IMR-90 (cell line): ENCODE data around the gene IL24. TPM values are rescaled to one million over a fixed set of nuclear protein-coding genes. Genes with fewer than 3 reads are reported as not detected.

Experiments
- ATAC-seq: fragments of 200-7000 bp; cut with Tn5 transposase; 2 replicates; pipeline ENCODE4 v1.9.1; 2020; ENCODE audit warnings: low read depth, mild to moderate bottlenecking, moderate library complexity
- BruUV-seq: library from RNA; stranded (reverse); fragments of 400-500 nt; replicated peaks from 2 replicates; lab custom pipeline; 2021; lab: Mats Ljungman, UMichigan
- CTCF ChIA-PET: fragments of 300-600 bp; formaldehyde crosslinking; extraction: SDS; loops from one replicate; lab custom pipeline; 2021; ENCODE audit warnings: antibody characterized with exemption; lab: Yijun Ruan, JAX
- POLR2A ChIA-PET: fragments of 300-600 bp; sonication (Branson Sonifier 250); formaldehyde crosslinking; loops from one replicate; lab custom pipeline; 2022; ENCODE audit warnings: antibody characterized with exemption; ENCODE audit not compliant: unreplicated experiment; lab: Charles Lee
- DNase-seq: peaks from one replicate; pipeline ENCODE4 v3.0.0; 2013
- H2AFZ ChIP-seq: replicated peaks from 2 replicates; pipeline ENCODE3; 2013; ENCODE audit warnings: low read length, mild to moderate bottlenecking; ENCODE audit not compliant: poor library complexity
- H2AK5ac ChIP-seq: 2 replicates; pipeline ENCODE4 v1.6.1; 2013; ENCODE audit warnings: low read depth, low read length, inconsistent platforms
- H2AK9ac ChIP-seq: replicated peaks from 2 replicates; pipeline ENCODE3; 2013; ENCODE audit warnings: mild to moderate bottlenecking, low read depth, low read length, moderate library complexity; ENCODE audit not compliant: poor library complexity
- H2BK120ac ChIP-seq: 2 replicates; pipeline ENCODE4 v1.6.1; 2013; ENCODE audit warnings: low read depth, low read length, inconsistent platforms
- H2BK15ac ChIP-seq: 3 replicates; pipeline ENCODE4 v1.6.1; 2013; ENCODE audit warnings: low read depth, low read length, inconsistent platforms
- H2BK20ac ChIP-seq: 2 replicates; pipeline ENCODE4 v1.6.1; 2013; ENCODE audit warnings: low read depth, mild to moderate bottlenecking, inconsistent platforms, low read length, moderate library complexity
- H2BK5ac ChIP-seq: 2 replicates; pipeline ENCODE4 v1.6.1; 2013; ENCODE audit warnings: mild to moderate bottlenecking, low read depth, low read length, inconsistent platforms; ENCODE audit not compliant: poor library complexity, severe bottlenecking
- H3K14ac ChIP-seq: replicated peaks from 2 replicates; pipeline ENCODE4 v1.6.1; 2013; ENCODE audit warnings: low read depth, low read length, inconsistent platforms
- H3K18ac ChIP-seq: 2 replicates; pipeline ENCODE4 v1.6.1; 2013; ENCODE audit warnings: low read depth, low read length, control low read depth
- H3K23ac ChIP-seq: 2 replicates; pipeline ENCODE4 v1.6.1; 2013; ENCODE audit warnings: low read depth, low read length, inconsistent platforms
- H3K27ac ChIP-seq: 2 replicates; pipeline ENCODE4 v1.5.1; 2013; ENCODE audit warnings: mild to moderate bottlenecking, control low read depth, low read length; ENCODE audit not compliant: insufficient read depth
- H3K27me3 ChIP-seq: 2 replicates; pipeline ENCODE4 v1.6.1; 2013; ENCODE audit warnings: low read length; ENCODE audit not compliant: control insufficient read depth, insufficient read depth
- H3K36me3 ChIP-seq: 2 replicates; pipeline ENCODE4 v1.6.1; 2013; ENCODE audit warnings: low read length, mixed read lengths; ENCODE audit not compliant: control insufficient read depth, insufficient read depth
- H3K4ac ChIP-seq: 2 replicates; pipeline ENCODE4 v1.6.1; 2013; ENCODE audit warnings: low read depth, low read length, inconsistent platforms
- H3K4me1 ChIP-seq: 2 replicates; pipeline ENCODE4 v1.6.1; 2013; ENCODE audit warnings: low read length, mixed read lengths; ENCODE audit not compliant: control insufficient read depth, insufficient read depth
- H3K4me2 ChIP-seq: 2 replicates; pipeline ENCODE4 v1.6.1; 2013; ENCODE audit warnings: low read depth, mild to moderate bottlenecking, control low read depth, low read length, moderate library complexity
- H3K4me3 ChIP-seq: 2 replicates; pipeline ENCODE4 v1.5.1; 2013; ENCODE audit warnings: low read depth, mild to moderate bottlenecking, control low read depth, low read length, moderate library complexity; ENCODE audit not compliant: insufficient read depth
- H3K56ac ChIP-seq: 2 replicates; pipeline ENCODE4 v1.6.1; 2013; ENCODE audit warnings: low read length, inconsistent platforms; ENCODE audit not compliant: insufficient read depth; ENCODE audit errors: extremely low read depth
- H3K79me1 ChIP-seq, 2 experiments: 2 replicates each; pipeline ENCODE4 v1.6.1; 2013; ENCODE audit warnings: low read length in 2 of 2, inconsistent platforms in 1 of 2, low read depth in 1 of 2
- H3K9ac ChIP-seq: 2 replicates; pipeline ENCODE4 v1.6.1; 2013; ENCODE audit warnings: low read depth, low read length, control low read depth
- H3K9me1 ChIP-seq: 2 replicates; pipeline ENCODE4 v1.6.1; 2013; ENCODE audit warnings: low read length, inconsistent platforms; ENCODE audit not compliant: insufficient read depth
- H3K9me3 ChIP-seq: 2 replicates; pipeline ENCODE4 v1.6.1; 2013; ENCODE audit warnings: low read length; ENCODE audit not compliant: control insufficient read depth, insufficient read depth
- H4K20me1 ChIP-seq: 2 replicates; pipeline ENCODE4 v1.6.1; 2013; ENCODE audit warnings: low read length, inconsistent platforms; ENCODE audit not compliant: insufficient read depth
- H4K5ac ChIP-seq: 2 replicates; pipeline ENCODE4 v1.6.1; 2013; ENCODE audit warnings: mild to moderate bottlenecking, low read depth, low read length, control low read depth
- H4K8ac ChIP-seq, 2 experiments: 2 replicates each; pipeline ENCODE4 v1.6.1; 2013; ENCODE audit warnings: low read depth in 2 of 2, low read length in 2 of 2, control low read depth in 1 of 2, inconsistent platforms in 1 of 2
- H4K91ac ChIP-seq: 2 replicates; pipeline ENCODE4 v1.6.1; 2013; ENCODE audit warnings: low read depth, low read length, inconsistent platforms; ENCODE audit not compliant: insufficient read depth
- BHLHE40 ChIP-seq: fragments of 150-350 bp; IDR thresholded peaks from 2 replicates; pipeline ENCODE4 v1.6.1; 2016; ENCODE audit warnings: mild to moderate bottlenecking, low read depth, low read length
- CEBPB ChIP-seq: IDR thresholded peaks from 2 replicates; pipeline ENCODE4 v1.6.1; 2012; ENCODE audit warnings: low read depth, low read length, improper control_type of control experiment
- CHD1 ChIP-seq: IDR thresholded peaks from 2 replicates; pipeline ENCODE4 v1.6.1; 2012; ENCODE audit warnings: low read depth, low read length, improper control_type of control experiment
- FOS ChIP-seq: fragments of 150-350 bp; IDR thresholded peaks from 2 replicates; pipeline ENCODE4 v1.6.1; 2016; ENCODE audit warnings: low read depth, low read length
- MAFK ChIP-seq: IDR thresholded peaks from 2 replicates; pipeline ENCODE4 v1.6.1; 2012; ENCODE audit warnings: low read depth, low read length, improper control_type of control experiment
- MAZ ChIP-seq: IDR thresholded peaks from 2 replicates; pipeline ENCODE4 v1.6.1; 2012; ENCODE audit warnings: low read depth, mild to moderate bottlenecking, low read length, improper control_type of control experiment, moderate library complexity, borderline replicate concordance
- MXI1 ChIP-seq: IDR thresholded peaks from 2 replicates; pipeline ENCODE4 v1.6.1; 2012; ENCODE audit warnings: low read depth, mild to moderate bottlenecking, low read length, moderate library complexity, borderline replicate concordance
- NFE2L2 ChIP-seq: fragments of 150-350 bp; IDR thresholded peaks from 2 replicates; pipeline ENCODE4 v1.6.1; 2016; ENCODE audit warnings: low read depth, mild to moderate bottlenecking, low read length
- POLR2A ChIP-seq: IDR thresholded peaks from 2 replicates; pipeline ENCODE4 v1.6.1; 2012; ENCODE audit warnings: mild to moderate bottlenecking, low read depth, low read length
- RAD21 ChIP-seq: IDR thresholded peaks from 2 replicates; pipeline ENCODE4 v1.6.1; 2012; ENCODE audit warnings: low read length, improper control_type of control experiment
- RCOR1 ChIP-seq: IDR thresholded peaks from 2 replicates; pipeline ENCODE4 v1.6.1; 2012; ENCODE audit warnings: mild to moderate bottlenecking, low read length, improper control_type of control experiment; ENCODE audit not compliant: insufficient replicate concordance
- RFX5 ChIP-seq: IDR thresholded peaks from 2 replicates; pipeline ENCODE4 v1.8.0; 2012; ENCODE audit warnings: low read depth, mild to moderate bottlenecking, low read length, moderate library complexity
- SMC3 ChIP-seq: fragments of 150-350 bp; IDR thresholded peaks from 2 replicates; pipeline ENCODE4 v1.6.1; 2016; ENCODE audit warnings: low read depth, mild to moderate bottlenecking, antibody characterized with exemption, low read length, moderate library complexity
- WGBS, 2 experiments: methylation state at CpG; one replicate each; pipeline versions ENCODE4 v1.1.5 to v1.1.7; 2013; ENCODE audit warnings: missing lambda C conversion rate in 2 of 2; ENCODE audit not compliant: insufficient read length in 1 of 2; ENCODE audit errors: extremely low coverage in 2 of 2; 5-methylcytosine and 5-hydroxymethylcytosine counted together
- dilution Hi-C: fragments of 300-500 bp; cut with HindIII; formaldehyde crosslinking; loops from one replicate; pipeline ENCODE4 v1.14.3; 2018; ENCODE audit warnings: low sequenced_read_pairs; ENCODE audit not compliant: unreplicated experiment
- in situ Hi-C: fragments of 300-500 bp; cut with MboI; formaldehyde crosslinking; loops from 3 replicates; pipeline ENCODE4 v1.14.3; 2019; ENCODE audit warnings: low sequenced_read_pairs, inconsistent platforms, mixed read lengths
- intact Hi-C: fragments of 100-400 bp; cut with micrococcal nuclease; formaldehyde crosslinking; loops from 2 replicates; pipeline ENCODE4 v1.10.0; 2022
- polyA plus RNA-seq, 3 experiments: library from polyadenylated mRNA; depleted of rRNA; stranded (reverse); fragments of >200 nt; gene quantifications; 2 replicates each; pipeline ENCODE4 v1.2.3, GENCODE V29; 2012; ENCODE audit warnings: low replicate concordance in 1 of 3
- total RNA-seq: library from RNA; depleted of rRNA; stranded (reverse); fragments of >200 nt; gene quantifications from 2 replicates; pipeline ENCODE4 v1.2.3, GENCODE V29; 2012
- TF ChIP-seq, protein P1 (sequence below): fragments of 150-350 bp; IDR thresholded peaks from 2 replicates; pipeline ENCODE4 v1.6.1; 2016; ENCODE audit warnings: low read depth, mild to moderate bottlenecking, low read length, moderate library complexity, borderline replicate concordance
- TF ChIP-seq, protein P2 (sequence below): conservative IDR thresholded peaks from 2 replicates; pipeline ENCODE4 v1.5.1; 2012; ENCODE audit warnings: mild to moderate bottlenecking, low read depth, low read length, improper control_type of control experiment
- TF ChIP-seq, protein P3 (sequence below): fragments of 150-350 bp; IDR thresholded peaks from 2 replicates; pipeline ENCODE4 v1.6.1; 2017; ENCODE audit warnings: mild to moderate bottlenecking, antibody characterized with exemption, low read length, low read depth

IL24 gene
- total and polyA plus RNA-seq, 2 of the 4 experiments (the other 2 are of a cell fraction) = 0.12 to 0.18 TPM

DNA sequence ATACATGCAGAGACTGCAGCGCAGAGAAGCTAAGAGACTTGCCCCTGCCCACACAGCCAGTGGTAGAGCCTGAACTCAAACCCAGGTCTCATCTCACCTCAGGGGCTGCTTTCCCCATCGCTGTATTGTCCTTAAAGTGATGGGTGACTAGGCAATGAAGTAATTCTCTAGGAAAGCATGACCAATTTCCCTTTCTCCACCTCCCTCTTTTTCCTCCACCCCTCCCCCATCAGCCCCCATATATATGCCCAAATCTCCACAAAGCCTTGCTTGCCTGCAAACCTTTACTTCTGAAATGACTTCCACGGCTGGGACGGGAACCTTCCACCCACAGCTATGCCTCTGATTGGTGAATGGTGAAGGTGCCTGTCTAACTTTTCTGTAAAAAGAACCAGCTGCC is at the start of gene IL24 (continued):
- TF ChIP-seq RFX5 = no peak

DNA sequence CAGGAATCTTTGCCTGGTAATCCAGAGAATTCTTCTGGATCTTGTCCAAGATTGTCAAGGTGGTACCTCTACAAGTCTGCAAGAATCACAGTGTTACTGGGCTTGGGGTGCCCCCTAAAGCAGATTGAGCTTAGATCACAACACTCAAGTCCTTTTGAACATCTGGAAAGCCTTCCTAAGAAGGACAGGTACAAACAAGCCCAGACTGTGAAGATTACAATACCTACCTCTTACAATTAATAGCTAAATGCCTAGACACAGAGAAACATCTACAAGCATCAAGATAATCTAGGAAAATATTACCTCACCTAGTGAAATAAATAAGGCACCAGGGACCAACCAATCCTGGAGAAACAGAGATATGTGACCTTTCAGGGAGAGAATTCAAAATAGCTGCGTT is 49.3 kb upstream of the IL24 start:
- CTCF ChIA-PET = no interaction called here
- Histone ChIP-seq H3K9me3 (no peaks in the 10 kb centered on the region), H4K20me1 (no peaks in the 10 kb centered on the region), H3K56ac (no peak overlapping the region), H3K36me3 (no peaks in the 10 kb centered on the region), H3K9me1 (no peaks in the 10 kb centered on the region), H2AFZ (no peak overlapping the region), H2BK20ac (no peak overlapping the region), H3K4ac (no peak overlapping the region), H4K8ac (no peak overlapping the region), H3K4me2 (no peak overlapping the region), H3K23ac (no peak overlapping the region), H4K91ac (no peak overlapping the region), H2AK9ac (no peak overlapping the region), H3K18ac (no peak overlapping the region), H2BK15ac (no peak overlapping the region), H3K4me1 (no peaks in the 10 kb centered on the region), H3K79me1 (no peaks in the 10 kb centered on the region), H2AK5ac (no peak overlapping the region), H3K27ac (no peak overlapping the region), H3K4me3 (no peak overlapping the region), H2BK5ac (no peak overlapping the region), H3K27me3 (peaks cover 2% of the 10 kb centered on the region; the same call in 1 of the 2 replicates), H4K5ac (no peak overlapping the region), H3K14ac (no peak overlapping the region), H2BK120ac (no peak overlapping the region), H3K9ac (no peak overlapping the region)
- DNase-seq (no peak), ATAC-seq (no peak)
- dilution Hi-C loops = no loop called here
- WGBS, 2 experiments = no CpG with 5 or more reads among the region's 1 CpG
- POLR2A ChIA-PET = no interaction called here
- TF ChIP-seq, protein P1, sequence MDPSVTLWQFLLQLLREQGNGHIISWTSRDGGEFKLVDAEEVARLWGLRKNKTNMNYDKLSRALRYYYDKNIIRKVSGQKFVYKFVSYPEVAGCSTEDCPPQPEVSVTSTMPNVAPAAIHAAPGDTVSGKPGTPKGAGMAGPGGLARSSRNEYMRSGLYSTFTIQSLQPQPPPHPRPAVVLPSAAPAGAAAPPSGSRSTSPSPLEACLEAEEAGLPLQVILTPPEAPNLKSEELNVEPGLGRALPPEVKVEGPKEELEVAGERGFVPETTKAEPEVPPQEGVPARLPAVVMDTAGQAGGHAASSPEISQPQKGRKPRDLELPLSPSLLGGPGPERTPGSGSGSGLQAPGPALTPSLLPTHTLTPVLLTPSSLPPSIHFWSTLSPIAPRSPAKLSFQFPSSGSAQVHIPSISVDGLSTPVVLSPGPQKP = no peak
- TF ChIP-seq, protein P2, sequence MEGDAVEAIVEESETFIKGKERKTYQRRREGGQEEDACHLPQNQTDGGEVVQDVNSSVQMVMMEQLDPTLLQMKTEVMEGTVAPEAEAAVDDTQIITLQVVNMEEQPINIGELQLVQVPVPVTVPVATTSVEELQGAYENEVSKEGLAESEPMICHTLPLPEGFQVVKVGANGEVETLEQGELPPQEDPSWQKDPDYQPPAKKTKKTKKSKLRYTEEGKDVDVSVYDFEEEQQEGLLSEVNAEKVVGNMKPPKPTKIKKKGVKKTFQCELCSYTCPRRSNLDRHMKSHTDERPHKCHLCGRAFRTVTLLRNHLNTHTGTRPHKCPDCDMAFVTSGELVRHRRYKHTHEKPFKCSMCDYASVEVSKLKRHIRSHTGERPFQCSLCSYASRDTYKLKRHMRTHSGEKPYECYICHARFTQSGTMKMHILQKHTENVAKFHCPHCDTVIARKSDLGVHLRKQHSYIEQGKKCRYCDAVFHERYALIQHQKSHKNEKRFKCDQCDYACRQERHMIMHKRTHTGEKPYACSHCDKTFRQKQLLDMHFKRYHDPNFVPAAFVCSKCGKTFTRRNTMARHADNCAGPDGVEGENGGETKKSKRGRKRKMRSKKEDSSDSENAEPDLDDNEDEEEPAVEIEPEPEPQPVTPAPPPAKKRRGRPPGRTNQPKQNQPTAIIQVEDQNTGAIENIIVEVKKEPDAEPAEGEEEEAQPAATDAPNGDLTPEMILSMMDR = no peak
- TF ChIP-seq MAFK (no peak), MAZ (no peak), FOS (no peak), CEBPB (no peak), RFX5 (no peak), POLR2A (no peak), MXI1 (no peak), SMC3 (no peak), CHD1 (no peak), BHLHE40 (no peak), RCOR1 (no peak), RAD21 (no peak), NFE2L2 (no peak)
- TF ChIP-seq, protein P3, sequence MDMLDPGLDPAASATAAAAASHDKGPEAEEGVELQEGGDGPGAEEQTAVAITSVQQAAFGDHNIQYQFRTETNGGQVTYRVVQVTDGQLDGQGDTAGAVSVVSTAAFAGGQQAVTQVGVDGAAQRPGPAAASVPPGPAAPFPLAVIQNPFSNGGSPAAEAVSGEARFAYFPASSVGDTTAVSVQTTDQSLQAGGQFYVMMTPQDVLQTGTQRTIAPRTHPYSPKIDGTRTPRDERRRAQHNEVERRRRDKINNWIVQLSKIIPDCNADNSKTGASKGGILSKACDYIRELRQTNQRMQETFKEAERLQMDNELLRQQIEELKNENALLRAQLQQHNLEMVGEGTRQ = no peak
- intact Hi-C loops = no loop called here
- BruUV-seq = no TSS peak
- in situ Hi-C loops = no loop called here
